SK-N-SH (cell line): ENCODE data around the gene EEA1. TPM values are rescaled to one million over a fixed set of nuclear protein-coding genes. Genes with fewer than 3 reads are reported as not detected.

Experiments used
- CTCF ChIA-PET: fragments of 300-600, 350-600 bp; formaldehyde crosslinking; extraction: SDS; loops from one replicate; lab custom pipeline; 2021; lab: Yijun Ruan, JAX
- POLR2A ChIA-PET: fragments of 350-600 bp; sonication (Branson Sonifier 250); formaldehyde crosslinking; extraction: SDS; loops from one replicate; lab custom pipeline; 2020; ENCODE audit warnings: antibody characterized with exemption, inconsistent platforms; lab: Yijun Ruan, JAX
- DNase-seq: peaks from one replicate; pipeline ENCODE4 v3.0.0; 2012
- H2AFZ ChIP-seq: fragments of 200-600 bp; sonication (generic); 2 replicates; pipeline ENCODE4 v1.8.1; 2016; ENCODE audit warnings: antibody characterized with exemption, mild to moderate bottlenecking, low read depth
- H3F3A ChIP-seq: fragments of 200-600 bp; sonication (generic); replicated peaks from 2 replicates; pipeline ENCODE3; 2016; ENCODE audit warnings: antibody characterized with exemption, mild to moderate bottlenecking; ENCODE audit not compliant: insufficient read depth
- H3K27ac ChIP-seq, 2 experiments: fragments of 200-500 bp in 1 of 2; fragments of 200-600 bp in 1 of 2; sonication (Bioruptor generic) in 1 of 2; sonication (generic), shearing (Covaris generic) in 1 of 2; 2 replicates each; pipeline versions ENCODE4 v1.5.1 to v1.6.1; 2014 to 2016; ENCODE audit warnings: low read depth in 2 of 2, inconsistent platforms in 1 of 2, low read length in 1 of 2, mild to moderate bottlenecking in 1 of 2, mixed read lengths in 1 of 2
- H3K27me3 ChIP-seq: fragments of 200-600 bp; sonication (generic), shearing (Covaris generic); 2 replicates; pipeline ENCODE4 v1.6.1; 2016; ENCODE audit warnings: mixed run types; ENCODE audit not compliant: insufficient read depth
- H3K36me3 ChIP-seq, 2 experiments: fragments of 200-500 bp in 1 of 2; fragments of 200-600 bp in 1 of 2; sonication (Bioruptor generic) in 1 of 2; sonication (generic) in 1 of 2; replicated peaks in 1 of 2; 2 replicates each; pipeline versions ENCODE3 to v1.5.1; 2014 to 2016; ENCODE audit warnings: low read length in 1 of 2, mild to moderate bottlenecking in 1 of 2; ENCODE audit not compliant: insufficient read depth in 2 of 2, control insufficient read depth in 1 of 2
- H3K4me1 ChIP-seq, 2 experiments: fragments of 200-500 bp in 1 of 2; fragments of 200-600 bp in 1 of 2; sonication (Bioruptor generic) in 1 of 2; sonication (generic), shearing (Covaris generic) in 1 of 2; 2 replicates each; pipeline versions ENCODE4 v1.5.1 to v1.6.1; 2014 to 2016; ENCODE audit warnings: low read depth in 1 of 2, low read length in 1 of 2, mixed run types in 1 of 2; ENCODE audit not compliant: insufficient read depth in 2 of 2, control insufficient read depth in 1 of 2
- H3K4me2 ChIP-seq: fragments of 200-600 bp; sonication (generic), shearing (Covaris generic); 2 replicates; pipeline ENCODE4 v1.6.1; 2017; ENCODE audit warnings: mixed run types
- H3K4me3 ChIP-seq, 2 experiments: fragments of 200-500 bp in 1 of 2; fragments of 200-600 bp in 1 of 2; sonication (Bioruptor generic) in 1 of 2; sonication (generic), shearing (Covaris generic) in 1 of 2; 2 replicates each; pipeline versions ENCODE4 v1.5.1 to v1.8.1; 2014 to 2016; ENCODE audit warnings: low read depth in 2 of 2, inconsistent platforms in 1 of 2, low read length in 1 of 2, mild to moderate bottlenecking in 1 of 2, mixed read lengths in 1 of 2, moderate library complexity in 1 of 2
- H3K79me2 ChIP-seq: fragments of 200-600 bp; sonication (generic); 2 replicates; pipeline ENCODE4 v1.8.1; 2017; ENCODE audit warnings: mild to moderate bottlenecking; ENCODE audit not compliant: insufficient read depth
- H3K9ac ChIP-seq: fragments of 200-600 bp; sonication (generic); 2 replicates; pipeline ENCODE4 v1.6.1; 2017; ENCODE audit warnings: mixed run types
- H3K9me2 ChIP-seq: fragments of 200-600 bp; sonication (generic); 2 replicates; pipeline ENCODE4 v1.6.1; 2017; ENCODE audit warnings: mixed run types
- H3K9me3 ChIP-seq: fragments of 200-600 bp; sonication (generic); 2 replicates; pipeline ENCODE4 v1.6.1; 2017; ENCODE audit warnings: mixed run types, mild to moderate bottlenecking, moderate library complexity
- H4K20me1 ChIP-seq: fragments of 200-600 bp; sonication (generic); 2 replicates; pipeline ENCODE4 v1.6.1; 2017; ENCODE audit warnings: mild to moderate bottlenecking, mixed run types; ENCODE audit not compliant: insufficient read depth
- EZH2phosphoT487 ChIP-seq: fragments of 200-600 bp; sonication (generic); IDR thresholded peaks from 2 replicates; pipeline ENCODE4 v1.6.1; 2017; ENCODE audit warnings: low read depth, mixed run types, mild to moderate bottlenecking, antibody characterized with exemption, moderate library complexity, borderline replicate concordance
- FOSL2 ChIP-seq: IDR thresholded peaks from 2 replicates; pipeline ENCODE4 v1.4.0; 2012; ENCODE audit warnings: low read depth, mild to moderate bottlenecking, moderate library complexity, borderline replicate concordance
- FOXJ3 ChIP-seq: sonication (generic); formaldehyde crosslinking; IDR thresholded peaks from 2 replicates; pipeline ENCODE4 v1.5.1; 2020; ENCODE audit warnings: mild to moderate bottlenecking, missing genetic modification reagents
- FOXM1 ChIP-seq: IDR thresholded peaks from 2 replicates; pipeline ENCODE4 v1.4.0; 2012; ENCODE audit warnings: low read depth, mild to moderate bottlenecking
- GABPA ChIP-seq: IDR thresholded peaks from 2 replicates; pipeline ENCODE4 v1.4.0; 2012; ENCODE audit warnings: low read depth, mild to moderate bottlenecking
- JUND ChIP-seq: IDR thresholded peaks from 2 replicates; pipeline ENCODE4 v1.4.0; 2012
- MEF2A ChIP-seq: IDR thresholded peaks from 2 replicates; pipeline ENCODE4 v1.4.0; 2012; ENCODE audit warnings: low read depth, borderline replicate concordance
- NFIC ChIP-seq: IDR thresholded peaks from 2 replicates; pipeline ENCODE4 v1.4.0; 2012; ENCODE audit warnings: borderline replicate concordance
- RCOR1 ChIP-seq: fragments of 150-350 bp; IDR thresholded peaks from 2 replicates; pipeline ENCODE4 v1.6.1; 2017; ENCODE audit warnings: antibody characterized with exemption, low read length
- RFX5 ChIP-seq: IDR thresholded peaks from 2 replicates; pipeline ENCODE4 v1.6.1; 2012; ENCODE audit warnings: mild to moderate bottlenecking, improper control_type of control experiment, low read length
- RXRA ChIP-seq: IDR thresholded peaks from 2 replicates; pipeline ENCODE4 v1.4.0; 2012; ENCODE audit warnings: low read depth, mild to moderate bottlenecking, borderline replicate concordance
- TEAD4 ChIP-seq: IDR thresholded peaks from 2 replicates; pipeline ENCODE4 v1.4.0; 2012; ENCODE audit warnings: mild to moderate bottlenecking, borderline replicate concordance; ENCODE audit not compliant: insufficient read depth
- WGBS: methylation state at CpG from one replicate; pipeline ENCODE4 v1.1.6; 2017; ENCODE audit warnings: low lambda C conversion rate; 5-methylcytosine and 5-hydroxymethylcytosine counted together
- polyA plus RNA-seq, 3 experiments: library from polyadenylated mRNA; depleted of rRNA; stranded (reverse); fragments of >200 nt; gene quantifications; 2 replicates each; pipeline ENCODE4 v1.2.3, GENCODE V29; 2012
- TF ChIP-seq, protein P1 (sequence below): IDR thresholded peaks from 2 replicates; pipeline ENCODE4; 2012
- TF ChIP-seq, protein P2 (sequence below): IDR thresholded peaks from 2 replicates; pipeline ENCODE4 v1.4.0; 2012; ENCODE audit warnings: low read depth, borderline replicate concordance
- TF ChIP-seq, protein P3 (sequence below): fragments of 200-600 bp; sonication (generic); IDR thresholded peaks from 2 replicates; pipeline ENCODE4 v1.6.1; 2017; ENCODE audit warnings: antibody characterized with exemption, mild to moderate bottlenecking, moderate library complexity

The EEA1 gene
- polyA plus RNA-seq, 1 of the 3 experiments (the other 2 are of a cell fraction), result 1.5 TPM

DNA sequence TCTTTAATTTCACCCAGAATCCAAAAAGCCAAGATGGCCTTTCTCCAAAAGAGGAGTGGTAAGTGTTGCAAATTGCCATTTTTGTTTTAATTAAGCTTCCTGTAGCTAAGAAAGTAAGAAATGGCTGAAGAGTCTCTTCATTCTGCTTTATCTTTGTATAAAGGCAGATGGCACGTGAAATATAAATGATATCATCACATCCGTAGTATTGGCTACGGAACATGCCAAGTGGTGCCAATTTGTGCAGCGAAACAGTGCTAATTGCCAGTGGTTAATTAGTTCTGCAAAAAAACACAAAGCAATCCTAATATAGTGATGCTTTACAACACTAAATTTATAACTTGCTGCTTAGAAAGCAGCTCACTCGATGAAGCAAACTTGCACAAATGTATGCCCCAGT lies 196.9 kb downstream of the EEA1 start:
- CTCF ChIA-PET, result no interaction called here
- Histone ChIP-seq H3K9ac (no peak overlapping the region), H3K9me2 (no peaks in the 10 kb centered on the region), H3K4me3 (no peak overlapping the region), H3K36me3 (no peaks in the 10 kb centered on the region), H3K27ac (no peak overlapping the region), H3K79me2 (no peaks in the 10 kb centered on the region), H3K9me3 (no peaks in the 10 kb centered on the region), H3K4me2 (no peak overlapping the region), H4K20me1 (no peaks in the 10 kb centered on the region), H3K27me3 (no peaks in the 10 kb centered on the region), H3K4me1 (peaks cover 0 to 18% of the 10 kb centered on the region in 2 experiments; a peak in 1 of 4 replicates), H3F3A (no peaks in the 10 kb centered on the region), H2AFZ (no peak overlapping the region)
- TF ChIP-seq JUND, result no peak
- POLR2A ChIA-PET, result no interaction called here
- 87% methylated on average over 5 of the region's 5 CpGs for WGBS
- no peak for DNase-seq

DNA sequence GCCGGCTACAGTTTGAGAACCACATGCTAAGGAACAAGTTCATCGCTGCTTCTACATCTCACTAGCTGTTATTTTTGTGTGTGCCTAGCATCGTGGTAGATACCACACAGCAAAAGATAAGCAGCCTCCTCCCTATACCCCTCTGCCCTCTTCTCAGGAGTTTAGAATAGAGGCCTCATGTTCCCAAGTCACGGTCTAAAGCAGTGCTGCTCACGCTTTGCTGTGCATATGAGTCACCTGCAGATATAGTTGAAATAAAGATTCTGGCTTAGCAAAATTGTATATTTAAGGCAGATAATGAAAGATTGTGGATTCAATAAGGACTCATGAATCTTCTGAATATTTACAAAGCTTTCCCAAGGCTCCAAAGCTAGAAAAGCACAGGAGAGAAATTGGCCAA lies 198.3 kb downstream of the EEA1 start:
- H3K9me3 ChIP-seq, result no peaks in the 10 kb centered on the region
- no peaks in the 10 kb centered on the region for H3K9me2 ChIP-seq
- TF ChIP-seq RCOR1 (no peak), RXRA (no peak), FOXM1 (no peak), FOXJ3 (CRISPR knock-in tag) (no peak), EZH2phosphoT487 (no peak)
- TF ChIP-seq, protein P1, sequence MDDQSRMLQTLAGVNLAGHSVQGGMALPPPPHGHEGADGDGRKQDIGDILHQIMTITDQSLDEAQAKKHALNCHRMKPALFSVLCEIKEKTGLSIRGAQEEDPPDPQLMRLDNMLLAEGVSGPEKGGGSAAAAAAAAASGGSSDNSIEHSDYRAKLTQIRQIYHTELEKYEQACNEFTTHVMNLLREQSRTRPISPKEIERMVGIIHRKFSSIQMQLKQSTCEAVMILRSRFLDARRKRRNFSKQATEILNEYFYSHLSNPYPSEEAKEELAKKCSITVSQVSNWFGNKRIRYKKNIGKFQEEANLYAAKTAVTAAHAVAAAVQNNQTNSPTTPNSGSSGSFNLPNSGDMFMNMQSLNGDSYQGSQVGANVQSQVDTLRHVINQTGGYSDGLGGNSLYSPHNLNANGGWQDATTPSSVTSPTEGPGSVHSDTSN, result no peak
- TF ChIP-seq, protein P2, sequence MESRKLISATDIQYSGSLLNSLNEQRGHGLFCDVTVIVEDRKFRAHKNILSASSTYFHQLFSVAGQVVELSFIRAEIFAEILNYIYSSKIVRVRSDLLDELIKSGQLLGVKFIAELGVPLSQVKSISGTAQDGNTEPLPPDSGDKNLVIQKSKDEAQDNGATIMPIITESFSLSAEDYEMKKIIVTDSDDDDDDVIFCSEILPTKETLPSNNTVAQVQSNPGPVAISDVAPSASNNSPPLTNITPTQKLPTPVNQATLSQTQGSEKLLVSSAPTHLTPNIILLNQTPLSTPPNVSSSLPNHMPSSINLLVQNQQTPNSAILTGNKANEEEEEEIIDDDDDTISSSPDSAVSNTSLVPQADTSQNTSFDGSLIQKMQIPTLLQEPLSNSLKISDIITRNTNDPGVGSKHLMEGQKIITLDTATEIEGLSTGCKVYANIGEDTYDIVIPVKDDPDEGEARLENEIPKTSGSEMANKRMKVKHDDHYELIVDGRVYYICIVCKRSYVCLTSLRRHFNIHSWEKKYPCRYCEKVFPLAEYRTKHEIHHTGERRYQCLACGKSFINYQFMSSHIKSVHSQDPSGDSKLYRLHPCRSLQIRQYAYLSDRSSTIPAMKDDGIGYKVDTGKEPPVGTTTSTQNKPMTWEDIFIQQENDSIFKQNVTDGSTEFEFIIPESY, result no peak
- H3K36me3 ChIP-seq, result no peaks in the 10 kb centered on the region
- no peaks in the 10 kb centered on the region for H3K27me3 ChIP-seq
- no peaks in the 10 kb centered on the region for H3F3A ChIP-seq
- H3K27ac ChIP-seq, result no peak overlapping the region
- H3K9ac ChIP-seq, result no peak overlapping the region
- CTCF ChIA-PET, result interaction anchor here (0.9 kb wide), 1 partner anchor 53 kb away, joined by 3 read pairs; no protein-coding TSS in a partner anchor
- no peaks in the 10 kb centered on the region for H4K20me1 ChIP-seq
- POLR2A ChIA-PET, result no interaction called here
- no peaks in the 10 kb centered on the region for H3K79me2 ChIP-seq
- 78% methylated on average over 5 of the region's 5 CpGs for WGBS
- no peak overlapping the region for H2AFZ ChIP-seq
- H3K4me1 ChIP-seq, result peaks cover 0 to 10% of the 10 kb centered on the region in 2 experiments; a peak in 1 of 4 replicates
- no peak for DNase-seq
- H3K4me3 ChIP-seq, result no peak overlapping the region
- H3K4me2 ChIP-seq, result no peak overlapping the region

GRCh38 chr12:92729773-92730305 lies 199.3 kb downstream of the EEA1 start:
- Histone ChIP-seq H3K9me3 (no peaks in the 10 kb centered on the region), H3K9ac (no peak overlapping the region), H3K4me3 (no peak overlapping the region), H2AFZ (no peak overlapping the region), H3K27ac (no peak overlapping the region), H3K4me1 (peaks cover 0 to 3% of the 10 kb centered on the region in 2 experiments; a peak in 1 of 4 replicates), H3K4me2 (no peak overlapping the region), H3K9me2 (no peaks in the 10 kb centered on the region), H4K20me1 (no peaks in the 10 kb centered on the region), H3K27me3 (no peaks in the 10 kb centered on the region), H3F3A (no peaks in the 10 kb centered on the region), H3K79me2 (no peaks in the 10 kb centered on the region), H3K36me3 (no peaks in the 10 kb centered on the region)
- WGBS, result 7% methylated on average over 1 of the region's 1 CpG
- ChIA-PET POLR2A (no interaction called here), CTCF (interaction anchor here (0.9 kb wide), 1 partner anchor 54 kb away, joined by 3 read pairs; no protein-coding TSS in a partner anchor)
- no peak for DNase-seq
- TF ChIP-seq RFX5, result no peak
- TF ChIP-seq MEF2A, result no peak
- TF ChIP-seq, protein P2, result no peak
- TF ChIP-seq FOXM1, result no peak
- TF ChIP-seq FOSL2, result no peak
- TF ChIP-seq TEAD4, result no peak
- no peak for TF ChIP-seq GABPA
- TF ChIP-seq NFIC, result no peak
- TF ChIP-seq, protein P3, sequence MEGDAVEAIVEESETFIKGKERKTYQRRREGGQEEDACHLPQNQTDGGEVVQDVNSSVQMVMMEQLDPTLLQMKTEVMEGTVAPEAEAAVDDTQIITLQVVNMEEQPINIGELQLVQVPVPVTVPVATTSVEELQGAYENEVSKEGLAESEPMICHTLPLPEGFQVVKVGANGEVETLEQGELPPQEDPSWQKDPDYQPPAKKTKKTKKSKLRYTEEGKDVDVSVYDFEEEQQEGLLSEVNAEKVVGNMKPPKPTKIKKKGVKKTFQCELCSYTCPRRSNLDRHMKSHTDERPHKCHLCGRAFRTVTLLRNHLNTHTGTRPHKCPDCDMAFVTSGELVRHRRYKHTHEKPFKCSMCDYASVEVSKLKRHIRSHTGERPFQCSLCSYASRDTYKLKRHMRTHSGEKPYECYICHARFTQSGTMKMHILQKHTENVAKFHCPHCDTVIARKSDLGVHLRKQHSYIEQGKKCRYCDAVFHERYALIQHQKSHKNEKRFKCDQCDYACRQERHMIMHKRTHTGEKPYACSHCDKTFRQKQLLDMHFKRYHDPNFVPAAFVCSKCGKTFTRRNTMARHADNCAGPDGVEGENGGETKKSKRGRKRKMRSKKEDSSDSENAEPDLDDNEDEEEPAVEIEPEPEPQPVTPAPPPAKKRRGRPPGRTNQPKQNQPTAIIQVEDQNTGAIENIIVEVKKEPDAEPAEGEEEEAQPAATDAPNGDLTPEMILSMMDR, result no peak
